K562 (cell line): ENCODE measurements around the gene PRTN3. TPM values are rescaled to one million over a fixed set of nuclear protein-coding genes. Genes with fewer than 3 reads are reported as not detected.
A peak's percentile ranks its signal among the peaks of the same experiment; 100 is the strongest.

ENCODE experiments used
- ATAC-seq: fragments of 200-7000 bp; cut with Tn5 transposase; 3 replicates; pipeline ENCODE4 v1.9.1; 2020; ENCODE audit warnings: moderate library complexity
- BruUV-seq: library from RNA; stranded (reverse); fragments of 400-500 nt; replicated peaks from 2 replicates; lab custom pipeline; 2021; lab: Mats Ljungman, UMichigan
- CTCF ChIA-PET: fragments of 300-600 bp; formaldehyde crosslinking; extraction: SDS; loops from one replicate; lab custom pipeline; 2021; ENCODE audit warnings: low intra/inter-chr PET ratio; lab: Yijun Ruan, JAX
- POLR2A ChIA-PET: fragments of 300-600, 350-650 bp; sonication (Branson Sonifier 250); formaldehyde crosslinking; extraction: SDS; loops from one replicate; lab custom pipeline; 2021; ENCODE audit warnings: antibody characterized with exemption, inconsistent platforms; lab: Yijun Ruan, JAX
- DNase-seq, 4 experiments: peaks; one replicate each; pipeline versions ENCODE4 v3.0.0 to v3.0.0-alpha.2; 2011 to 2018; ENCODE audit warnings: low spot score in 3 of 4, mixed read lengths in 3 of 4; ENCODE audit errors: extremely low read depth in 1 of 4
- FAIRE-seq: peaks from 2 replicates; lab custom pipeline; 2011; peaks lifted over from hg19 to GRCh38; lab: Jason Lieb, UNC
- H2AFZ ChIP-seq: 2 replicates; pipeline ENCODE4 v1.6.0; 2011; ENCODE audit warnings: low read depth, low read length, control low read depth, inconsistent platforms
- H3K27ac ChIP-seq: fragments of 200-600 bp; 3 replicates; pipeline ENCODE4 v1.8.0; 2011; ENCODE audit warnings: low read depth, mild to moderate bottlenecking, control low read depth, inconsistent platforms, low read length, moderate library complexity, mixed read lengths; ENCODE audit errors: extremely low read depth
- H3K27me3 ChIP-seq, 2 experiments: fragments of 300-600 bp in 1 of 2; 2 replicates in 1 of 2; 3 replicates in 1 of 2; pipeline versions ENCODE4 v1.6.0 to v1.8.0; 2011; ENCODE audit warnings: inconsistent platforms in 2 of 2, low read length in 2 of 2, mild to moderate bottlenecking in 1 of 2, mixed read lengths in 1 of 2, moderate library complexity in 1 of 2; ENCODE audit not compliant: control insufficient read depth in 2 of 2, insufficient read depth in 2 of 2
- H3K36me3 ChIP-seq: fragments of 300-600 bp; 3 replicates; pipeline ENCODE4 v1.8.0; 2011; ENCODE audit warnings: mild to moderate bottlenecking, low read length, inconsistent platforms; ENCODE audit not compliant: control insufficient read depth, insufficient read depth
- H3K4me1 ChIP-seq, 2 experiments: fragments of 200-600 bp in 1 of 2; replicated peaks in 1 of 2; 2 replicates in 1 of 2; 3 replicates in 1 of 2; pipeline versions ENCODE4 v1.5.1 to v1.8.0; 2011; ENCODE audit warnings: inconsistent platforms in 2 of 2, low read length in 2 of 2, mild to moderate bottlenecking in 1 of 2, mixed read lengths in 1 of 2, moderate library complexity in 1 of 2; ENCODE audit not compliant: control insufficient read depth in 2 of 2, insufficient read depth in 2 of 2
- H3K4me2 ChIP-seq: 2 replicates; pipeline ENCODE4 v1.6.1; 2011; ENCODE audit warnings: low read length, control low read depth, inconsistent platforms, mixed read lengths; ENCODE audit not compliant: insufficient read depth
- H3K4me3 ChIP-seq: fragments of 200-600 bp; sonication (generic), shearing (Covaris generic); 2 replicates; pipeline ENCODE4 v1.5.1; 2016; ENCODE audit warnings: control low read depth, inconsistent platforms
- H3K79me2 ChIP-seq: fragments of 200-600 bp; 3 replicates; pipeline ENCODE4 v1.8.0; 2011; ENCODE audit warnings: low read length, inconsistent platforms; ENCODE audit not compliant: control insufficient read depth, insufficient read depth
- H3K9ac ChIP-seq, 2 experiments: 2 replicates each; pipeline versions ENCODE4 v1.6.0 to v1.6.1; 2011; ENCODE audit warnings: low read depth in 2 of 2, low read length in 2 of 2, control low read depth in 1 of 2, inconsistent platforms in 1 of 2, mild to moderate bottlenecking in 1 of 2, mixed read lengths in 1 of 2; ENCODE audit not compliant: insufficient read depth in 1 of 2
- H3K9me1 ChIP-seq: one replicate; pipeline ENCODE4 v1.6.0; 2011; ENCODE audit warnings: inconsistent platforms, mild to moderate bottlenecking, low read length, moderate library complexity; ENCODE audit not compliant: control insufficient read depth, insufficient read depth
- H3K9me3 ChIP-seq: replicated peaks from 2 replicates; pipeline ENCODE4 v1.5.1; 2011; ENCODE audit warnings: low read depth, low read length, inconsistent platforms; ENCODE audit not compliant: control insufficient read depth, insufficient read depth
- H4K20me1 ChIP-seq: replicated peaks from 2 replicates; pipeline ENCODE4 v1.6.1; 2011; ENCODE audit warnings: low read length, inconsistent platforms, mixed read lengths; ENCODE audit not compliant: control insufficient read depth, insufficient read depth
- ARID3A ChIP-seq: IDR thresholded peaks from 2 replicates; pipeline ENCODE4 v1.6.1; 2012; ENCODE audit warnings: low read depth, low read length, improper control_type of control experiment, borderline replicate concordance
- ATF6 ChIP-seq: sonication (generic); formaldehyde crosslinking; IDR thresholded peaks from 2 replicates; pipeline ENCODE4 v1.4.0; 2020; ENCODE audit warnings: mild to moderate bottlenecking, missing genetic modification reagents
- KDM2B ChIP-seq: fragments of 250-450 bp; sonication (Bioruptor Pico); IDR thresholded peaks from 2 replicates; pipeline ENCODE4 v1.8.0; 2021; ENCODE audit warnings: mild to moderate bottlenecking, moderate library complexity
- KDM4B ChIP-seq, 2 experiments: fragments of 450-650 bp in 1 of 2; sonication (generic) in 1 of 2; IDR thresholded peaks; 2 replicates each; pipeline ENCODE4 v1.6.1; 2016 to 2017; ENCODE audit warnings: borderline replicate concordance in 2 of 2, antibody characterized with exemption in 1 of 2, low read depth in 1 of 2, mild to moderate bottlenecking in 1 of 2
- KHSRP ChIP-seq: fragments of 450-650 bp; IDR thresholded peaks from 2 replicates; pipeline ENCODE4 v1.6.1; 2017
- NCOA1 ChIP-seq: fragments of 450-650 bp; IDR thresholded peaks from 2 replicates; pipeline ENCODE4 v1.6.1; 2016; ENCODE audit warnings: low read depth
- NR4A1 ChIP-seq, 2 experiments: fragments of 250-450 bp in 1 of 2; fragments of 450-650 bp in 1 of 2; sonication (Bioruptor Pico) in 1 of 2; IDR thresholded peaks; 2 replicates each; pipeline versions ENCODE4 v1.4.0 to v1.6.1; 2016 to 2020; ENCODE audit warnings: mild to moderate bottlenecking in 2 of 2, missing compliant biosample characterization in 1 of 2, missing genetic modification characterization in 1 of 2, moderate library complexity in 1 of 2
- RBM22 ChIP-seq: fragments of 200-400 bp; formaldehyde crosslinking; IDR thresholded peaks from 2 replicates; pipeline ENCODE4 v1.6.1; 2018; ENCODE audit warnings: low read length, low read depth; ENCODE audit not compliant: poor library complexity, severe bottlenecking
- RHOXF2B ChIP-seq: fragments of 250-450 bp; sonication (Bioruptor Pico); conservative IDR thresholded peaks from 2 replicates; pipeline ENCODE4 v1.5.1; 2021
- TCF7 ChIP-seq: sonication (generic); IDR thresholded peaks from 2 replicates; pipeline ENCODE4 v1.6.1; 2016; ENCODE audit warnings: antibody characterized with exemption, borderline replicate concordance
- TFAP4 ChIP-seq: sonication (generic); formaldehyde crosslinking; IDR thresholded peaks from 2 replicates; pipeline ENCODE4 v1.8.0; 2022; ENCODE audit warnings: missing genetic modification reagents, mild to moderate bottlenecking, moderate library complexity, borderline replicate concordance
- ZNF311 ChIP-seq: fragments of 250-450 bp; sonication (Bioruptor Pico); IDR thresholded peaks from 2 replicates; pipeline ENCODE4 v1.4.0; 2020; ENCODE audit warnings: mild to moderate bottlenecking, moderate library complexity
- WGBS: fragments of 100-300 bp; shearing (Covaris generic); methylation state at CpG from one replicate; pipeline ENCODE4 v1.1.6; 2016; ENCODE audit warnings: low coverage, mixed read lengths; ENCODE audit not compliant: insufficient coverage; ENCODE audit errors: missing lambda C conversion rate; 5-methylcytosine and 5-hydroxymethylcytosine counted together
- in situ Hi-C: fragments of 300-500 bp; cut with MboI; formaldehyde crosslinking; loops from 4 replicates; pipeline ENCODE4 v1.15.0; 2018; ENCODE audit warnings: inconsistent platforms, mixed read lengths
- intact Hi-C: fragments of 100-400 bp; cut with micrococcal nuclease; formaldehyde crosslinking; loops from 2 replicates; pipeline ENCODE4 v1.14.2; 2022
- polyA plus RNA-seq, 8 experiments: library from polyadenylated mRNA; depleted of rRNA in 4 of 8; stranded (reverse) in 5 of 8; unstranded in 3 of 8; fragments of >200 nt; fragmentation: Nextera tagmentation in 2 of 8; fragmentation: Illumina TruSeq in 1 of 8; extraction: Ambion mirVana in 2 of 8; extraction: Trizol in 1 of 8; gene quantifications; 2 replicates each; pipeline versions ENCODE4 v1.2.1 to v1.2.3, GENCODE V29; 2011 to 2014; ENCODE audit warnings: inconsistent platforms in 1 of 8, missing spikeins in 1 of 8
- total RNA-seq, 7 experiments: library from RNA; depleted of rRNA in 6 of 7; stranded (reverse); fragments of >200 nt in 6 of 7; fragmentation: Illumina TruSeq in 2 of 7; extraction: Trizol in 2 of 7; gene quantifications; 2 replicates each; pipeline versions ENCODE4 v1.2.1 to v1.2.3, GENCODE V29; 2011 to 2021; ENCODE audit warnings: low replicate concordance in 1 of 7
- TF ChIP-seq, protein P1 (sequence below): fragments of 450-650 bp; IDR thresholded peaks from 2 replicates; pipeline ENCODE4 v1.6.1; 2016; ENCODE audit warnings: antibody characterized with exemption
- TF ChIP-seq, protein P2 (sequence below): fragments of 450-650 bp; IDR thresholded peaks from 2 replicates; pipeline ENCODE4 v1.6.1; 2014; ENCODE audit warnings: low read depth, mild to moderate bottlenecking, moderate library complexity, borderline replicate concordance

Gene PRTN3
- total and polyA plus RNA-seq, 9 of the 15 experiments (the other 6 are each of a cell fraction or from before 2014, with no cell fraction given), result 0.14 to 0.86 (median 0.43) TPM; not detected in 3

DNA sequence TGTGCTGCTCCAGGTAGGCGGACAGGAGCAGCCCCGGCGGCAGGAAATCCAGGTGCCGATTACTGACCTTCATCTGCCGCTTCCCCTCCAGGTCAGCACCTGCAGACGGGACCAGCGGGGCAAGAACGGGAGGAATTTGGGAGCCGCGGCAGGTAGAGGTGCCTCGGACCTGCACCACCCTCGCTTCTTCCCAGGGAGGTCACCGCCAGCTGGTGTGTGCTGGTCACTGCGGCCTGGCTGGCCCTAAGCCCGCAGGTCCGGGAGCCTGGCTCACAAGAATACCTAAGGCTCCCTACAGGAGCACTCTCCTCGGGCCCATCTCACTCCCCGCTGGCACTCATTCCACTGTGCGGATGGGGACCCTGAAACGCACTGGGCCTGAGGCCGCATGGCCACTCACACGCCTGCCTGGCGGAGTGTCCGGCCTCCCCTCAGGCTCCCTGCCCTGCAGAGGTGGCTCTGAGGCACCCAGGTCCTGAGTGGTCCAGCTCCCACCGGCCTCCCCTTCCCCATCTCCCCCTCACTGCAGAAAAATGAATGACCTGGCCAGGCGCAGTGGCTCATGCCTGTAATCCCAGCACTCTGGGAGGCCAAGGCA lies 56.7 kb downstream of the PRTN3 start:
- no peak for DNase-seq
- H3K4me1 ChIP-seq, result peaks cover 27 to 65% of the 10 kb centered on the region in 2 experiments
- in situ Hi-C loops (no loop called here), intact Hi-C loops (no loop called here)
- CTCF ChIA-PET, result no interaction called here
- H3K4me3 ChIP-seq, result no peak overlapping the region
- H3K27me3 ChIP-seq, result no peaks in the 10 kb centered on the region
- peaks cover 27% of the 10 kb centered on the region for H3K79me2 ChIP-seq
- H3K9me3 ChIP-seq, result no peaks in the 10 kb centered on the region
- no TSS peak for BruUV-seq
- 93% methylated on average over 21 of the region's 26 CpGs for WGBS
- ATAC-seq, result no peak
- H3K36me3 ChIP-seq, result peaks cover 49% of the 10 kb centered on the region; the same call in 2 of the 3 replicates
- POLR2A ChIA-PET, result interaction anchor here (0.9 to 2.4 kb wide), 2 partner anchors 10 to 16 kb away, joined by 3 to 21 read pairs; no protein-coding TSS in a partner anchor
- no peak for FAIRE-seq
- H4K20me1 ChIP-seq, result peaks cover 11% of the 10 kb centered on the region
- peak overlapping the region in 1 of 2 experiments; percentile 67; a peak in 2 of 4 replicates for H3K9ac ChIP-seq
- H3K27ac ChIP-seq, result no peak overlapping the region
- H3K4me2 ChIP-seq, result no peak overlapping the region
- peaks cover 5% of the 10 kb centered on the region for H3K9me1 ChIP-seq
- no peak overlapping the region for H2AFZ ChIP-seq
- TF ChIP-seq KDM2B (CRISPR knock-in tag) (no peak), ATF6 (CRISPR knock-in tag) (no peak), KHSRP (no peak), NR4A1 (CRISPR knock-in tag; IDR thresholded peaks at IDR 0.05) (no peak), NR4A1 (tag; IDR thresholded peaks at IDR 0.05) (no peak), TFAP4 (CRISPR knock-in tag) (no peak; the same call in 1 of the 2 replicates), ZNF311 (CRISPR knock-in tag) (no peak), KDM4B (IDR thresholded peaks at IDR 0.05; ENCODE audit: borderline replicate concordance in 2 of 2, low read depth in 1 of 2) (no peak), RHOXF2B (no peak), RBM22 (peak; percentile 60), TCF7 (no peak), NCOA1 (no peak), ARID3A (no peak)
- TF ChIP-seq, protein P1, sequence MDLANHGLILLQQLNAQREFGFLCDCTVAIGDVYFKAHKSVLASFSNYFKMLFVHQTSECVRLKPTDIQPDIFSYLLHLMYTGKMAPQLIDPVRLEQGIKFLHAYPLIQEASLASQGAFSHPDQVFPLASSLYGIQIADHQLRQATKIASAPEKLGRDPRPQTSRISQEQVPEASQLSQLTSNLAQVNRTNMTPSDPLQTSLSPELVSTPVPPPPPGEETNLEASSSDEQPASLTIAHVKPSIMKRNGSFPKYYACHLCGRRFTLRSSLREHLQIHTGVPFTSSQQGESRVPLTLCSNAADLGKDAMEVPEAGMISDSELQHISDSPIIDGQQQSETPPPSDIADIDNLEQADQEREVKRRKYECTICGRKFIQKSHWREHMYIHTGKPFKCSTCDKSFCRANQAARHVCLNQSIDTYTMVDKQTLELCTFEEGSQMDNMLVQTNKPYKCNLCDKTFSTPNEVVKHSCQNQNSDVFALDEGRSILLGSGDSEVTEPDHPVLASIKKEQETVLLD, result no peak
- TF ChIP-seq, protein P2, sequence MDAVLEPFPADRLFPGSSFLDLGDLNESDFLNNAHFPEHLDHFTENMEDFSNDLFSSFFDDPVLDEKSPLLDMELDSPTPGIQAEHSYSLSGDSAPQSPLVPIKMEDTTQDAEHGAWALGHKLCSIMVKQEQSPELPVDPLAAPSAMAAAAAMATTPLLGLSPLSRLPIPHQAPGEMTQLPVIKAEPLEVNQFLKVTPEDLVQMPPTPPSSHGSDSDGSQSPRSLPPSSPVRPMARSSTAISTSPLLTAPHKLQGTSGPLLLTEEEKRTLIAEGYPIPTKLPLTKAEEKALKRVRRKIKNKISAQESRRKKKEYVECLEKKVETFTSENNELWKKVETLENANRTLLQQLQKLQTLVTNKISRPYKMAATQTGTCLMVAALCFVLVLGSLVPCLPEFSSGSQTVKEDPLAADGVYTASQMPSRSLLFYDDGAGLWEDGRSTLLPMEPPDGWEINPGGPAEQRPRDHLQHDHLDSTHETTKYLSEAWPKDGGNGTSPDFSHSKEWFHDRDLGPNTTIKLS, result no peak
